Nephron progenitor cell (in vitro differentiated cells): Measurements from ENCODE around the gene SORT1.

Experiments
- DNase-seq: peaks from one replicate; pipeline ENCODE4 v3.0.0; 2021
- H3K27ac Mint-ChIP-seq: 2 replicates; pipeline ENCODE4 v1.8.0; 2021; ENCODE audit warnings: mild to moderate bottlenecking, moderate library complexity, mixed read lengths
- H3K27me3 Mint-ChIP-seq: 2 replicates; pipeline ENCODE4 v1.8.0; 2021; ENCODE audit warnings: mild to moderate bottlenecking, low read depth, mixed read lengths; ENCODE audit not compliant: poor library complexity
- H3K36me3 Mint-ChIP-seq: 2 replicates; pipeline ENCODE4 v1.8.0; 2021; ENCODE audit warnings: low read depth, mixed read lengths
- H3K4me1 Mint-ChIP-seq: 2 replicates; pipeline ENCODE4 v1.8.0; 2021; ENCODE audit warnings: mixed read lengths
- H3K4me3 Mint-ChIP-seq: 2 replicates; pipeline ENCODE4 v1.8.0; 2021; ENCODE audit warnings: mild to moderate bottlenecking, moderate library complexity, mixed read lengths
- H3K9me3 Mint-ChIP-seq: 2 replicates; pipeline ENCODE4 v1.8.0; 2021; ENCODE audit warnings: mild to moderate bottlenecking, moderate library complexity, mixed read lengths
- TF ChIP-seq, protein P1 (sequence below): fragments of 200-600 bp; sonication (generic); IDR thresholded peaks from 2 replicates; pipeline ENCODE4 v1.5.0; 2021; ENCODE audit warnings: antibody characterized with exemption

Gene SORT1

DNA sequence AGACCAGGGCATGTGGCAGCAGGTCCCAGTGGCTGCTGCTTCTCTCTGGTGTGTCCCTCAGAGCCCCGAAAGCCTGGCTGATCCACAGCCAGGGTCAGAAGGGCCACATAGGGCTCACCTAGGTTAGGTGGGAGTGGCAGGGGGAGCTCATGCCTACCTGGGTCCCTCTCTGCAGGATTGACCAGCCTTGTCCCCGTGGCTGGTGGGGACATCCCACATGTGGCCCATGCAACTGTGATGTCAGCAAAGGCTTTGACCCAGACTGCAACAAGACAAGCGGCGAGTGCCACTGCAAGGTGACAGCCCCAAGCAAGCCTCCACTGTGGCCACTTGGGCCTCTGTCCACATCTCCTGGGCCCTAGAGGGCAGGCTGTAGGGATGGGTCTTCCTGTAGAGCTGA is 132.7 kb downstream of the SORT1 start:
- no peak overlapping the region for H3K27ac Mint-ChIP-seq
- H3K4me1 Mint-ChIP-seq: peaks cover 14% of the 10 kb centered on the region
- peaks cover 10% of the 10 kb centered on the region for H3K36me3 Mint-ChIP-seq
- no peak for DNase-seq
- TF ChIP-seq, protein P1, sequence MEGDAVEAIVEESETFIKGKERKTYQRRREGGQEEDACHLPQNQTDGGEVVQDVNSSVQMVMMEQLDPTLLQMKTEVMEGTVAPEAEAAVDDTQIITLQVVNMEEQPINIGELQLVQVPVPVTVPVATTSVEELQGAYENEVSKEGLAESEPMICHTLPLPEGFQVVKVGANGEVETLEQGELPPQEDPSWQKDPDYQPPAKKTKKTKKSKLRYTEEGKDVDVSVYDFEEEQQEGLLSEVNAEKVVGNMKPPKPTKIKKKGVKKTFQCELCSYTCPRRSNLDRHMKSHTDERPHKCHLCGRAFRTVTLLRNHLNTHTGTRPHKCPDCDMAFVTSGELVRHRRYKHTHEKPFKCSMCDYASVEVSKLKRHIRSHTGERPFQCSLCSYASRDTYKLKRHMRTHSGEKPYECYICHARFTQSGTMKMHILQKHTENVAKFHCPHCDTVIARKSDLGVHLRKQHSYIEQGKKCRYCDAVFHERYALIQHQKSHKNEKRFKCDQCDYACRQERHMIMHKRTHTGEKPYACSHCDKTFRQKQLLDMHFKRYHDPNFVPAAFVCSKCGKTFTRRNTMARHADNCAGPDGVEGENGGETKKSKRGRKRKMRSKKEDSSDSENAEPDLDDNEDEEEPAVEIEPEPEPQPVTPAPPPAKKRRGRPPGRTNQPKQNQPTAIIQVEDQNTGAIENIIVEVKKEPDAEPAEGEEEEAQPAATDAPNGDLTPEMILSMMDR: no peak
- peaks cover 6% of the 10 kb centered on the region for H3K27me3 Mint-ChIP-seq
- no peak overlapping the region for H3K4me3 Mint-ChIP-seq
- no peaks in the 10 kb centered on the region for H3K9me3 Mint-ChIP-seq

DNA sequence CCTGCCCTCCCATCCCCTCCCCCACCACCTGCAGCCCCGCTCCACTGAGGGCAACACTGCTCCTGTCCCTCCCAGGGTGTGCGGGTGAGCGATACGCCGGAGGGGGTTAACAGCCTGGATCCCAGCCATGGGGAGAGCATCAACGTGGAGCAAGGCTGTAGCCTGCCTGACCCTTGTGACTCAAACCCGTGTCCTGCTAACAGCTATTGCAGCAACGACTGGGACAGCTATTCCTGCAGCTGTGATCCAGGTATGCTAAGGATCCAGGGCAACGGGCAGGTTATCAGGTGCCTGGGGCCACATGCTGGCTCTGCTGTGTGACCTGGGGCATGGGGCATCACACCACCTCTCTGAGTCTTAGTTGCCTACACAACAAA is 133.4 kb downstream of the SORT1 start:
- DNase-seq: no peak
- Mint-ChIP-seq H3K27ac (no peak overlapping the region), H3K4me1 (peaks cover 21% of the 10 kb centered on the region), H3K27me3 (peaks cover 6% of the 10 kb centered on the region), H3K4me3 (no peak overlapping the region), H3K9me3 (no peaks in the 10 kb centered on the region), H3K36me3 (peaks cover 5% of the 10 kb centered on the region)
- TF ChIP-seq, protein P1: no peak

DNA sequence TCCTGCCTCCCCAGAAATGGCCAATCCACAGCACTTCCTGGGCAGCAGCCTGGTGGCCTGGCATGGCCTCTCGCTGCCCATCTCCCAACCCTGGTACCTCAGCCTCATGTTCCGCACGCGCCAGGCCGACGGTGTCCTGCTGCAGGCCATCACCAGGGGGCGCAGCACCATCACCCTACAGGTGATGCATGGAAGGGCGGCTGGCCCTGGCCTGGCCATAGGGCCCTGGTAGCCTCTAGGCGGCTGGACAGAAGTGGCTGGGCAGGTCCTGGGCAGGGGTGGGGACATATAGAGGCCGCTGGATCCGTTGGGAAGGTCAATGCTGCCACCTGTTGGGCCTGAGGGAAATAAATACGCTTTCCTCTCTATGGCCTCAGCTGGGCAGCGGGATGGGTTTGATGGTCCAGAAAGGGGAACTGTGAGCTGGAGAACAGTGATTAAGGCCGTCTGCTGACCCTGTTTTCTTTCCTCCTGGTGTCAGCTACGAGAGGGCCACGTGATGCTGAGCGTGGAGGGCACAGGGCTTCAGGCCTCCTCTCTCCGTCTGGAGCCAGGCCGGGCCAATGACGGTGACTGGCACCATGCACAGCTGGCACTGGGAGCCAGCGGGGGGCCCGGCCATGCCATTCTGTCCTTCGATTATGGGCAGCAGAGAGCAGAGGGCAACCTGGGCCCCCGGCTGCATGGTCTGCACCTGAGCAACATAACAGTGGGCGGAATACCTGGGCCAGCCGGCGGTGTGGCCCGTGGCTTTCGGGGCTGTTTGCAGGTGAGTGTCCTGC is 133.9 kb downstream of the SORT1 start:
- no peak overlapping the region for H3K4me3 Mint-ChIP-seq

DNA sequence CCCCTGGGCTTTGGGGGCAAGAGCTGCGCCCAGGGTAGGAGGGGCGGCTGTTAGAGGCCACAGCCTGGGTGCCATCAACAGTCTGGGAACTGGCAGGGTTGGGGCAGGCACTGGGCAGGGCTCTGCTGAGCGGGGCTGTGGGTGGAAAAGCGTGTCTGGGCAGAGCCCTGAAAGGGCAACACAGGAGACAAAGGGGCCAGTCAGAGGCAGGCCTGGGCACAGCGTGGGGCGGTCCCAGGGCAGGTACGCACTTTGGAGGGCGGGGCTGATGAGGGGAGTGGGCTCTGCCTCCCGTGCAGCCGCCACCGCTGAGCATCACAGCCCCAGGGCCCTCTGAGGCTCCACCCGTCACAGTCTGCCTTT is 134.5 kb downstream of the SORT1 start:
- no peak for DNase-seq
- H3K36me3 Mint-ChIP-seq: peaks cover 3% of the 10 kb centered on the region
- H3K27ac Mint-ChIP-seq: no peak overlapping the region
- TF ChIP-seq, protein P1: no peak
- peaks cover 25% of the 10 kb centered on the region for H3K4me1 Mint-ChIP-seq
- H3K27me3 Mint-ChIP-seq: peaks cover 6% of the 10 kb centered on the region
- no peak overlapping the region for H3K4me3 Mint-ChIP-seq
- H3K9me3 Mint-ChIP-seq: no peaks in the 10 kb centered on the region

More for the DNA sequence above, 133.9 kb downstream of the SORT1 start:
- Mint-ChIP-seq H3K9me3 (no peaks in the 10 kb centered on the region), H3K36me3 (peaks cover 5% of the 10 kb centered on the region), H3K4me1 (peaks cover 25% of the 10 kb centered on the region), H3K27ac (no peak overlapping the region), H3K27me3 (peaks cover 6% of the 10 kb centered on the region)
- TF ChIP-seq, protein P1: peak; percentile 100
- DNase-seq: peak; percentile 94

DNA sequence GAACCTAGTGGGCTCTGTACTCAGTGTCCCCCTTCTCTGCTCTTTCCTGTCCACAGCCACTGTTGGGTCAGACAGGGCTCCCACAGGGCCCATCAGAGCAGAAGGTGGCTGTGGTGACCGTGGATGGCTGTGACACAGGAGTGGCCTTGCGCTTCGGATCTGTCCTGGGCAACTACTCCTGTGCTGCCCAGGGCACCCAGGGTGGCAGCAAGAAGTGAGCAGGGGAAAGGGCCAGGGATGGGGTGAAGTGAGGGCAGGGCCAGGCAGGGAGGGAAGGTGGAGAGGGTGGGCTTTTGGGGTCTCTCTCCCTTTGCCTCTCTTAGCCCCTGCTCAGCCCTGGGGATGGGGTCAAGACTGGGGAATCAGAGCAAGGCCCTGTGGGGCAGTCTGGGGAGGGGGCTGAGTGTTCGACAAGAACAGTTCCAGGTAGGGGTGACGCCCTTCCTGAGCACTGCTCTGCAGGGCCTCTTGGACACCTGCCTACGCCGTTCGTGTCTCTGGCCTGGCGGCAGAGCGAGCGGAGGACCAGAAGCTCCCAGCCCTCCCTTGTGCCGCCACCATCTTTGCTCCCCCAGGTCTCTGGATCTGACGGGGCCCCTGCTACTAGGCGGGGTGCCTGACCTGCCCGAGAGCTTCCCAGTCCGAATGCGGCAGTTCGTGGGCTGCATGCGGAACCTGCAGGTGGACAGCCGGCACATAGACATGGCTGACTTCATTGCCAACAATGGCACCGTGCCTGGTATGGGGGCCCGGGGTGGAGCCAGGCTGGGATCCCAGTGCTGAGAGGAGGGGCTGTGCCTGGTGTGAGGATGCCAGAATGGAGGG is 135.3 kb downstream of the SORT1 start:
- Mint-ChIP-seq H3K4me1 (peaks cover 32% of the 10 kb centered on the region), H3K27ac (no peak overlapping the region)
- TF ChIP-seq, protein P1: no peak

More for the DNA sequence above, 135.3 kb downstream of the SORT1 start:
- Mint-ChIP-seq H3K9me3 (no peaks in the 10 kb centered on the region), H3K36me3 (no peaks in the 10 kb centered on the region), H3K4me3 (no peak overlapping the region), H3K27me3 (peaks cover 6% of the 10 kb centered on the region)
- no peak for DNase-seq
